ENCODE data around the gene KRTAP10-9. TPM values are rescaled to one million over a fixed set of nuclear protein-coding genes. Genes with fewer than 3 reads are reported as not detected.

The KRTAP10-9 gene
- total RNA-seq, 2 donors from 2014 or later = not detected

GRCh38 chr21:44601596-44602462 lies 25.1 kb upstream of the KRTAP10-9 start:
- H3K27me3 Mint-ChIP-seq (ENCODE audit: insufficient read depth) = no peaks in the 10 kb centered on the region
- no peaks in the 10 kb centered on the region for H3K36me3 Mint-ChIP-seq (ENCODE audit: low read depth)
- no peak overlapping the region for H3K27ac Mint-ChIP-seq
- WGBS, 2 experiments (ENCODE audit: insufficient coverage in 1 of 2, insufficient read length in 1 of 2) = 90 to 93% methylated on average over 9 to 23 of the region's 23 CpGs
- Histone ChIP-seq H3K9me3 (ENCODE audit: control insufficient read depth, low read length) (peaks cover 18% of the 10 kb centered on the region), H3K9ac (ENCODE audit: extremely low read depth, low read length, poor library complexity, severe bottlenecking) (no peak overlapping the region), H3K4me3 (ENCODE audit: low read length) (no peak overlapping the region), H3K27ac (ENCODE audit: low read depth, low read length) (no peak overlapping the region), H3K4me1 (ENCODE audit: control insufficient read depth, insufficient read depth, low read length) (no peaks in the 10 kb centered on the region), H3K36me3 (ENCODE audit: control insufficient read depth, insufficient read depth, low read length) (no peaks in the 10 kb centered on the region), H3K27me3 (ENCODE audit: control insufficient read depth, insufficient read depth, low read length, poor library complexity, severe bottlenecking) (no peaks in the 10 kb centered on the region)
- TF ChIP-seq, protein P1, sequence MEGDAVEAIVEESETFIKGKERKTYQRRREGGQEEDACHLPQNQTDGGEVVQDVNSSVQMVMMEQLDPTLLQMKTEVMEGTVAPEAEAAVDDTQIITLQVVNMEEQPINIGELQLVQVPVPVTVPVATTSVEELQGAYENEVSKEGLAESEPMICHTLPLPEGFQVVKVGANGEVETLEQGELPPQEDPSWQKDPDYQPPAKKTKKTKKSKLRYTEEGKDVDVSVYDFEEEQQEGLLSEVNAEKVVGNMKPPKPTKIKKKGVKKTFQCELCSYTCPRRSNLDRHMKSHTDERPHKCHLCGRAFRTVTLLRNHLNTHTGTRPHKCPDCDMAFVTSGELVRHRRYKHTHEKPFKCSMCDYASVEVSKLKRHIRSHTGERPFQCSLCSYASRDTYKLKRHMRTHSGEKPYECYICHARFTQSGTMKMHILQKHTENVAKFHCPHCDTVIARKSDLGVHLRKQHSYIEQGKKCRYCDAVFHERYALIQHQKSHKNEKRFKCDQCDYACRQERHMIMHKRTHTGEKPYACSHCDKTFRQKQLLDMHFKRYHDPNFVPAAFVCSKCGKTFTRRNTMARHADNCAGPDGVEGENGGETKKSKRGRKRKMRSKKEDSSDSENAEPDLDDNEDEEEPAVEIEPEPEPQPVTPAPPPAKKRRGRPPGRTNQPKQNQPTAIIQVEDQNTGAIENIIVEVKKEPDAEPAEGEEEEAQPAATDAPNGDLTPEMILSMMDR (conservative IDR thresholded peaks at IDR 0.05) = no peak
- peaks cover 5% of the 10 kb centered on the region for H3K9me3 Mint-ChIP-seq
- peaks cover 9% of the 10 kb centered on the region for H3K4me1 Mint-ChIP-seq
- peak; percentile 40 for DNase-seq
- no peak overlapping the region for H3K4me3 Mint-ChIP-seq

- no peaks in the 10 kb centered on the region for H3K27me3 Mint-ChIP-seq (ENCODE audit: insufficient read depth)
- TF ChIP-seq, protein P1 (conservative IDR thresholded peaks at IDR 0.05) = no peak
- no peak overlapping the region for H3K9ac ChIP-seq (ENCODE audit: extremely low read depth, low read length, poor library complexity, severe bottlenecking)
- 89 to 95% methylated on average over 8 to 20 of the region's 21 CpGs for WGBS, 2 experiments (ENCODE audit: insufficient coverage in 1 of 2, insufficient read length in 1 of 2)
- no peak for DNase-seq
- no peaks in the 10 kb centered on the region for H3K36me3 ChIP-seq (ENCODE audit: control insufficient read depth, insufficient read depth, low read length)
- H3K4me3 Mint-ChIP-seq = no peak overlapping the region
- H3K27ac ChIP-seq (ENCODE audit: low read depth, low read length) = no peak overlapping the region
- H3K36me3 Mint-ChIP-seq (ENCODE audit: low read depth) = no peaks in the 10 kb centered on the region
- H3K4me1 Mint-ChIP-seq = peaks cover 9% of the 10 kb centered on the region
- no peak overlapping the region for H3K27ac Mint-ChIP-seq
- H3K9me3 Mint-ChIP-seq = peaks cover 5% of the 10 kb centered on the region
- H3K27me3 ChIP-seq (ENCODE audit: control insufficient read depth, insufficient read depth, low read length, poor library complexity, severe bottlenecking) = no peaks in the 10 kb centered on the region
- peaks cover 18% of the 10 kb centered on the region for H3K9me3 ChIP-seq (ENCODE audit: control insufficient read depth, low read length)
- H3K4me1 ChIP-seq (ENCODE audit: control insufficient read depth, insufficient read depth, low read length) = no peaks in the 10 kb centered on the region
- no peak overlapping the region for H3K4me3 ChIP-seq (ENCODE audit: low read length)
Measured at GRCh38 chr21:44602463-44602850, 24.4 kb upstream of the KRTAP10-9 start.

DNA sequence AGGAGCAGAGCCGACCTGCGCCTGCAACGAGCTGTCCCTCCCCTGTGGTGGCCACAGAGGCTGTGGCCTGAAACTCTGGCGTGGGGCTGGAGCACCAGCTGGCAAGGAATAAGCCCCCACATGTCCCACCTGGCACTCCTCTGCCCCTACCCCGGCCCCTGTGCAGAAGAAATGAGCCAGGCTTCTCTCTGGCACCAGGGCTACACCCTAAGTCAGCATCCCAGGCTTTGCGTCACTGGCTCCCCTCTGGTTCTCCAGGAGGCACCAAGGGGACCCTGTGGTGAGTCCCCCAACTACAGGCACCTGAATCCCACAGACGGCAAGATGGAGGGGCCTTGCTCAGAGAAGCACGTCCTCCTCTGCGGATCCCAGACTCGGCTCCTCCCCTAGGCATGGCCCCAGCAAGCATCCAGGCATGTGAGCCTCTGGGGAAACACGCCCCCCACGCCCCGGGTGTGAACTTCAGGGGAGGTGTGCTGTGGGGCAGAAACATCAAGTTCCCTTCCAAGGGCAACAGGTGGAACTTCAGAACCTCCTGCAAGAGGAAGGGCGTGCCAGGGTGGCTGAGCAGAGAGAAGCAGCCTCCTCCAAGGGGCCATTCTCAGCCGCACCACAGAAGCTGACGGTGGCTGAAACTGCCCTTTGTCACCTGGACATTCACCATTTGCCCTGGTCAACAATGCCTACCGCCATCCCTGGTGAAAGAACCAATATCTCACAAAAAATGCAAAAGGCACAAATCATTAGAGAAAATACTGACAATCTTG lies 23.6 kb upstream of the KRTAP10-9 start:
- Histone ChIP-seq H3K4me3 (ENCODE audit: low read length) (no peak overlapping the region), H3K27ac (ENCODE audit: low read depth, low read length) (no peak overlapping the region), H3K9ac (ENCODE audit: extremely low read depth, low read length, poor library complexity, severe bottlenecking) (no peak overlapping the region), H3K9me3 (ENCODE audit: control insufficient read depth, low read length) (peaks cover 13% of the 10 kb centered on the region), H3K4me1 (ENCODE audit: control insufficient read depth, insufficient read depth, low read length) (no peaks in the 10 kb centered on the region), H3K36me3 (ENCODE audit: control insufficient read depth, insufficient read depth, low read length) (no peaks in the 10 kb centered on the region), H3K27me3 (ENCODE audit: control insufficient read depth, insufficient read depth, low read length, poor library complexity, severe bottlenecking) (no peaks in the 10 kb centered on the region)
- Mint-ChIP-seq H3K36me3 (ENCODE audit: low read depth) (no peaks in the 10 kb centered on the region), H3K27ac (no peak overlapping the region), H3K27me3 (ENCODE audit: insufficient read depth) (no peaks in the 10 kb centered on the region), H3K9me3 (peaks cover 5% of the 10 kb centered on the region), H3K4me1 (peaks cover 4% of the 10 kb centered on the region), H3K4me3 (no peak overlapping the region)
- TF ChIP-seq, protein P1 (conservative IDR thresholded peaks at IDR 0.05) = no peak
- WGBS, 2 experiments (ENCODE audit: insufficient coverage in 1 of 2, insufficient read length in 1 of 2) = 68 to 70% methylated on average over 11 to 17 of the region's 17 CpGs
- DNase-seq = peak; percentile 46

All from endodermal cell (in vitro differentiated cells).